ENCODE results near the gene FEM1C. TPM values are rescaled to one million over a fixed set of nuclear protein-coding genes. Genes with fewer than 3 reads are reported as not detected.

FEM1C gene
- total RNA-seq, 1 donor from 2014 or later: 15.4 TPM

- Mint-ChIP-seq H3K4me1 (ENCODE audit: low read depth) (peaks cover 40% of the 10 kb centered on the region), H3K27me3 (ENCODE audit: low read depth) (no peaks in the 10 kb centered on the region), H3K27ac (ENCODE audit: unreplicated experiment) (peak overlapping the region; percentile 99), H3K9me3 (ENCODE audit: low read depth) (no peaks in the 10 kb centered on the region), H3K36me3 (ENCODE audit: low read depth) (peaks cover 9% of the 10 kb centered on the region), H3K4me3 (ENCODE audit: unreplicated experiment) (peak overlapping the region; percentile 94)
- no peak for TF ChIP-seq CTCF (IDR thresholded peaks at IDR 0.05)
- no peak for DNase-seq (ENCODE audit: low spot score)
Measured at GRCh38 chr5:115544043-115544435, 536 bp downstream of the FEM1C start.

- TF ChIP-seq CTCF (IDR thresholded peaks at IDR 0.05): no peak
- Mint-ChIP-seq H3K27me3 (ENCODE audit: low read depth) (no peaks in the 10 kb centered on the region), H3K27ac (ENCODE audit: unreplicated experiment) (peak overlapping the region; percentile 99), H3K9me3 (ENCODE audit: low read depth) (peaks cover 3% of the 10 kb centered on the region), H3K36me3 (ENCODE audit: low read depth) (peaks cover 13% of the 10 kb centered on the region), H3K4me1 (ENCODE audit: low read depth) (peaks cover 45% of the 10 kb centered on the region), H3K4me3 (ENCODE audit: unreplicated experiment) (peak overlapping the region; percentile 94)
- DNase-seq (ENCODE audit: low spot score): no peak
Measured at GRCh38 chr5:115543365-115544042, 1.1 kb downstream of the FEM1C start.

- H3K4me1 Mint-ChIP-seq (ENCODE audit: low read depth): peaks cover 50% of the 10 kb centered on the region
- H3K36me3 Mint-ChIP-seq (ENCODE audit: low read depth): peaks cover 17% of the 10 kb centered on the region
- no peak for TF ChIP-seq CTCF (IDR thresholded peaks at IDR 0.05)
- peak overlapping the region; percentile 94 for H3K4me3 Mint-ChIP-seq (ENCODE audit: unreplicated experiment)
- no peaks in the 10 kb centered on the region for H3K27me3 Mint-ChIP-seq (ENCODE audit: low read depth)
- no peak for DNase-seq (ENCODE audit: low spot score)
- peak overlapping the region; percentile 99 for H3K27ac Mint-ChIP-seq (ENCODE audit: unreplicated experiment)
- H3K9me3 Mint-ChIP-seq (ENCODE audit: low read depth): peaks cover 3% of the 10 kb centered on the region
Measured at GRCh38 chr5:115542651-115543364, 1.8 kb downstream of the FEM1C start.

- H3K9me3 Mint-ChIP-seq (ENCODE audit: low read depth): peaks cover 3% of the 10 kb centered on the region
- no peak for DNase-seq (ENCODE audit: low spot score)
- H3K4me1 Mint-ChIP-seq (ENCODE audit: low read depth): peaks cover 54% of the 10 kb centered on the region
- H3K27ac Mint-ChIP-seq (ENCODE audit: unreplicated experiment): peak overlapping the region; percentile 99
- peaks cover 21% of the 10 kb centered on the region for H3K36me3 Mint-ChIP-seq (ENCODE audit: low read depth)
- H3K27me3 Mint-ChIP-seq (ENCODE audit: low read depth): no peaks in the 10 kb centered on the region
- no peak for TF ChIP-seq CTCF (IDR thresholded peaks at IDR 0.05)
- peak overlapping the region; percentile 94 for H3K4me3 Mint-ChIP-seq (ENCODE audit: unreplicated experiment)
Measured at GRCh38 chr5:115542086-115542485, 2.5 kb downstream of the FEM1C start.

GRCh38 chr5:115541611-115542010, 3.0 kb downstream of the FEM1C start:
- peak overlapping the region; percentile 94 for H3K4me3 Mint-ChIP-seq (ENCODE audit: unreplicated experiment)
- H3K36me3 Mint-ChIP-seq (ENCODE audit: low read depth): peaks cover 24% of the 10 kb centered on the region
- DNase-seq (ENCODE audit: low spot score): no peak
- H3K27me3 Mint-ChIP-seq (ENCODE audit: low read depth): no peaks in the 10 kb centered on the region
- TF ChIP-seq CTCF (IDR thresholded peaks at IDR 0.05): peak; percentile 34
- H3K9me3 Mint-ChIP-seq (ENCODE audit: low read depth): peaks cover 3% of the 10 kb centered on the region
- peak overlapping the region; percentile 99 for H3K27ac Mint-ChIP-seq (ENCODE audit: unreplicated experiment)
- peaks cover 59% of the 10 kb centered on the region for H3K4me1 Mint-ChIP-seq (ENCODE audit: low read depth)
